Natural killer cell (primary cell): ENCODE data around the gene PREX1. TPM values are rescaled to one million over a fixed set of nuclear protein-coding genes. Genes with fewer than 3 reads are reported as not detected.
A peak's percentile ranks its signal among the peaks of the same experiment; 100 is the strongest.

Source experiments
- ATAC-seq, 3 donors: fragments of 150-1000 bp in 2 of 3; fragments of 200-7000 bp in 1 of 3; cut with Tn5 transposase; 1 replicate in 1 of 3; 2 replicates in 2 of 3; pipeline ENCODE4 v1.10.0; 2021; ENCODE audit warnings: mild to moderate bottlenecking in 2 of 3, moderate library complexity in 2 of 3
- DNase-seq, 2 donors: peaks; one replicate each; pipeline versions ENCODE4 v3.0.0 to v3.0.0-alpha.2; 2013 to 2021; ENCODE audit warnings: mixed read lengths in 1 of 2
- H3K27ac ChIP-seq: one replicate; pipeline ENCODE4 v1.5.1; 2013; ENCODE audit warnings: mild to moderate bottlenecking, low read length
- H3K27me3 ChIP-seq: one replicate; pipeline ENCODE4 v1.6.1; 2013; ENCODE audit warnings: low read length; ENCODE audit not compliant: control insufficient read depth, insufficient read depth
- H3K36me3 ChIP-seq: one replicate; pipeline ENCODE4 v1.6.1; 2013; ENCODE audit warnings: low read length; ENCODE audit not compliant: control insufficient read depth, insufficient read depth
- H3K4me1 ChIP-seq: one replicate; pipeline ENCODE4 v1.6.1; 2013; ENCODE audit warnings: low read length; ENCODE audit not compliant: control insufficient read depth, insufficient read depth
- H3K4me3 ChIP-seq: one replicate; pipeline ENCODE4 v1.5.1; 2013; ENCODE audit warnings: low read length
- H3K9me3 ChIP-seq: one replicate; pipeline ENCODE4 v1.6.1; 2013; ENCODE audit warnings: low read length; ENCODE audit not compliant: control insufficient read depth, insufficient read depth
- H3K27ac Mint-ChIP-seq, 2 donors: one replicate each; pipeline ENCODE4 v1.8.0; 2022; ENCODE audit warnings: mild to moderate bottlenecking in 2 of 2, mixed read lengths in 2 of 2, moderate library complexity in 1 of 2
- H3K27me3 Mint-ChIP-seq, 2 donors: one replicate each; pipeline ENCODE4 v1.8.0; 2022; ENCODE audit warnings: low read depth in 2 of 2, mixed read lengths in 2 of 2
- H3K36me3 Mint-ChIP-seq: one replicate; pipeline ENCODE4 v1.8.0; 2022; ENCODE audit warnings: mixed read lengths
- H3K4me1 Mint-ChIP-seq, 2 donors: one replicate each; pipeline ENCODE4 v1.8.0; 2022; ENCODE audit warnings: mixed read lengths in 2 of 2
- H3K4me3 Mint-ChIP-seq: one replicate; pipeline ENCODE4 v1.8.0; 2022; ENCODE audit warnings: mild to moderate bottlenecking, moderate library complexity, mixed read lengths
- H3K9me3 Mint-ChIP-seq, 2 donors: one replicate each; pipeline ENCODE4 v1.8.0; 2022; ENCODE audit warnings: mixed read lengths in 2 of 2
- WGBS: methylation state at CpG from one replicate; pipeline ENCODE4 v1.1.7; 2013; ENCODE audit warnings: missing lambda C conversion rate; ENCODE audit not compliant: insufficient coverage; 5-methylcytosine and 5-hydroxymethylcytosine counted together
- intact Hi-C: fragments of 100-400 bp; cut with micrococcal nuclease; formaldehyde crosslinking; loops from one replicate; pipeline ENCODE4 v1.14.2; 2022
- total RNA-seq, 4 donors: library from RNA; stranded (reverse); fragments of 120-200 nt in 1 of 4; gene quantifications; one replicate each; pipeline versions ENCODE4 v1.2.3 to v1.2.4, GENCODE V29; 2013 to 2022
- TF ChIP-seq, protein P1 (sequence below): fragments of 200-600 bp; IDR thresholded peaks from one replicate; pipeline ENCODE4 v1.8.0; 2022; ENCODE audit warnings: antibody characterized with exemption

The PREX1 gene
- total RNA-seq, 3 donors from 2014 or later (not counting 1 experiment from before 2014, with no cell fraction given) = 382 to 392 (median 389) TPM

- H3K27ac ChIP-seq = no peak overlapping the region
- TF ChIP-seq, protein P1, sequence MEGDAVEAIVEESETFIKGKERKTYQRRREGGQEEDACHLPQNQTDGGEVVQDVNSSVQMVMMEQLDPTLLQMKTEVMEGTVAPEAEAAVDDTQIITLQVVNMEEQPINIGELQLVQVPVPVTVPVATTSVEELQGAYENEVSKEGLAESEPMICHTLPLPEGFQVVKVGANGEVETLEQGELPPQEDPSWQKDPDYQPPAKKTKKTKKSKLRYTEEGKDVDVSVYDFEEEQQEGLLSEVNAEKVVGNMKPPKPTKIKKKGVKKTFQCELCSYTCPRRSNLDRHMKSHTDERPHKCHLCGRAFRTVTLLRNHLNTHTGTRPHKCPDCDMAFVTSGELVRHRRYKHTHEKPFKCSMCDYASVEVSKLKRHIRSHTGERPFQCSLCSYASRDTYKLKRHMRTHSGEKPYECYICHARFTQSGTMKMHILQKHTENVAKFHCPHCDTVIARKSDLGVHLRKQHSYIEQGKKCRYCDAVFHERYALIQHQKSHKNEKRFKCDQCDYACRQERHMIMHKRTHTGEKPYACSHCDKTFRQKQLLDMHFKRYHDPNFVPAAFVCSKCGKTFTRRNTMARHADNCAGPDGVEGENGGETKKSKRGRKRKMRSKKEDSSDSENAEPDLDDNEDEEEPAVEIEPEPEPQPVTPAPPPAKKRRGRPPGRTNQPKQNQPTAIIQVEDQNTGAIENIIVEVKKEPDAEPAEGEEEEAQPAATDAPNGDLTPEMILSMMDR = no peak
- H3K36me3 Mint-ChIP-seq = peaks cover 13% of the 10 kb centered on the region
- no peak for DNase-seq
- no peaks in the 10 kb centered on the region for H3K9me3 Mint-ChIP-seq
- WGBS = 73% methylated on average over 11 of the region's 11 CpGs
- H3K4me1 ChIP-seq = peaks cover 24% of the 10 kb centered on the region
- H3K36me3 ChIP-seq = peaks cover 39% of the 10 kb centered on the region
- no peaks in the 10 kb centered on the region for H3K27me3 ChIP-seq
- H3K27me3 Mint-ChIP-seq = no peaks in the 10 kb centered on the region
- H3K4me1 Mint-ChIP-seq = peaks cover 32 to 34% of the 10 kb centered on the region in 2 donors
- no peak for ATAC-seq
- peak overlapping the region; percentile 71 to 79 for H3K27ac Mint-ChIP-seq
- peaks cover 2% of the 10 kb centered on the region for H3K9me3 ChIP-seq
- intact Hi-C loops = loop anchor here (5.0 kb wide), 1 partner anchor 945 kb away; no protein-coding TSS in a partner anchor
- H3K4me3 Mint-ChIP-seq = peak overlapping the region; percentile 25
- H3K4me3 ChIP-seq = no peak overlapping the region
These were observed 205.4 kb downstream of the PREX1 start for GRCh38 chr20:48622421-48622820.

DNA sequence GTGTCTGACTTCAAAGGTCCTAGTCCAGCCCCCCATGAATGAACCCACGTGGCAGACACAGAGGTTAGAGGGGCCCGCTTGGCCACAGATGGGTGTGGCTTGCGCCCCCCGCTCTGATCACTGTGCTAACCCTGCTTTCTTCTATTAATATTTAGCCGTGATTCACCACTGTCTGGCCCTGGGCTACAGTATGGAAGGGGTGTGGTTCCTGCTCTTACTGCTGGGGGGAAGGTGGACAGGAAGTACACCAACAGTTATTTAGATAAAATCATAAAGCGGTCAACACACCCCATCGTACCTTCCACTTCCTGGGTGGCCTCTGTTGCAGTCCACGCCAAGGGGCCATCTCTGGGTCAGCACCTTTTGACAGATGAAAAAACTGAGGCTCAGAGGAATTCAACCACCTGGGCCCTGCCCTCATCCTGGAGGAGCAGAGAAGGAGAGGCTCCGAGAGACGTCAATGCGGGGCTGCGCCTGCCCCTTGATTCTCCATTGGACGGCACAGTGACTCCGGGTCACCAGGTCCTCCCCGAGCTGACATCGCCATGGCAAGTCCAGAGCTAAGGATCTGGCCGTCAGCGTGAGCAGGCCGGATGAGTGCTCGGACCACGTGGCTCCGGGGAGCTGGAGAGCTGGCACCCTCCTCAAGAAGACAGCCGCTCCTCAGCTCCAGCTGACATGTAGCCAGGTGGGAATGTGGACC, 206.3 kb downstream of the PREX1 start:
- no peak overlapping the region for H3K4me3 ChIP-seq
- DNase-seq (peak in 1 of 2 donors; percentile 34), ATAC-seq (peak; percentile 36 to 56 (median 41))
- no peaks in the 10 kb centered on the region for H3K27me3 ChIP-seq
- peaks cover 13% of the 10 kb centered on the region for H3K36me3 Mint-ChIP-seq
- H3K4me3 Mint-ChIP-seq = peak overlapping the region; percentile 71
- H3K27ac Mint-ChIP-seq = peak overlapping the region; percentile 71 to 79
- intact Hi-C loops = loop anchor here (1.0 to 5.0 kb wide), 3 partner anchors 895 to 958 kb away; no protein-coding TSS in a partner anchor
- 64% methylated on average over 23 of the region's 23 CpGs for WGBS
- no peaks in the 10 kb centered on the region for H3K27me3 Mint-ChIP-seq
- H3K36me3 ChIP-seq = peaks cover 30% of the 10 kb centered on the region
- H3K4me1 Mint-ChIP-seq = peaks cover 29 to 34% of the 10 kb centered on the region in 2 donors
- H3K4me1 ChIP-seq = peaks cover 24% of the 10 kb centered on the region
- peaks cover 2% of the 10 kb centered on the region for H3K9me3 ChIP-seq
- peak overlapping the region; percentile 24 for H3K27ac ChIP-seq
- no peaks in the 10 kb centered on the region for H3K9me3 Mint-ChIP-seq
- TF ChIP-seq, protein P1 = no peak

- DNase-seq (peak; percentile 68 to 81), ATAC-seq (peak; percentile 80 to 90 (median 85))
- Histone ChIP-seq H3K9me3 (peaks cover 2% of the 10 kb centered on the region), H3K4me3 (no peak overlapping the region), H3K36me3 (peaks cover 22% of the 10 kb centered on the region), H3K27me3 (no peaks in the 10 kb centered on the region), H3K4me1 (peaks cover 24% of the 10 kb centered on the region), H3K27ac (peak overlapping the region; percentile 24)
- Mint-ChIP-seq H3K4me3 (peak overlapping the region; percentile 71), H3K36me3 (peaks cover 13% of the 10 kb centered on the region), H3K27me3 (no peaks in the 10 kb centered on the region), H3K27ac (peak overlapping the region; percentile 71 to 79), H3K9me3 (no peaks in the 10 kb centered on the region), H3K4me1 (peaks cover 28 to 34% of the 10 kb centered on the region in 2 donors)
- 23% methylated on average over 23 of the region's 26 CpGs for WGBS
- intact Hi-C loops = loop anchor here (1.0 to 5.0 kb wide), 3 partner anchors 894 to 957 kb away; no protein-coding TSS in a partner anchor
- TF ChIP-seq, protein P1 = peak; percentile 98
These were observed 207.1 kb downstream of the PREX1 start for GRCh38 chr20:48620507-48621375.
